GM19328 (cell line): ENCODE data around the gene GTPBP6.
"Not testable (repeated sequence)": the region's sequence is repeated elsewhere in the genome, so short reads cannot be mapped to it uniquely, and the experiment has no call there.

Experiments used
- ATAC-seq: cut with Tn5 transposase; IDR thresholded peaks from one replicate; pipeline ENCODE4 v1.9.1; 2021; ENCODE audit warnings: mild to moderate bottlenecking, moderate library complexity; ENCODE audit not compliant: unreplicated experiment

The GTPBP6 gene

DNA sequence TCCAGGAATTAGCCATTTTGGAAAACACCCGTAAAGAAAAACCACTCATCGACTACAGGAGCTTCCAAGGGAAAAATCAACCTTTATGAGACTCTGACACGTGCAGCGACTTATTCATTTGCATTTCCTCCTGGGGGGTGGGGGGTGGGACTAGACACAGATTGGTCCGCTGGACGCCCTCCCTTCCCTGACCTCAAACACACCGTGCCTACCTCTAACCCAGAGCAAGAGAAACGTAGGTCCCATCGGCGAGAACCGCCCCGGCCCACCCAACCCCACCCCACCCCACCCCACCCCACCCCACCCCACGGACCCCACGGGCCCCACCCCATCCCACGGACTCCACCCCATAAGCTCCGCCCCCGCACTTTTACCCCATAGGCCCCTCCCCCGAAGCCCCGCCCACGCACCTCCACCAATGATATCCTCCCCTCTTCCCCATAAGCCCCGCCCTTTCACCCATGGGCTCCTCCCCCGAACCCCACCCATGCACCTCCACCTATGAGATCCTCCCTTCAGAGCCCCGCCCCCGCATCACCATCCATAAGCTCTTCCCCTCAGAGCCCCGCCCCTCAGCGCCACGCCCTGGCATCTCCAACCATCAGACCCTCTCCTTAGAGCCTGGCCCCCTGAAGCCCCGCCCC lies 1.1 kb downstream of the GTPBP6 start:
- ATAC-seq, result no peak

DNA sequence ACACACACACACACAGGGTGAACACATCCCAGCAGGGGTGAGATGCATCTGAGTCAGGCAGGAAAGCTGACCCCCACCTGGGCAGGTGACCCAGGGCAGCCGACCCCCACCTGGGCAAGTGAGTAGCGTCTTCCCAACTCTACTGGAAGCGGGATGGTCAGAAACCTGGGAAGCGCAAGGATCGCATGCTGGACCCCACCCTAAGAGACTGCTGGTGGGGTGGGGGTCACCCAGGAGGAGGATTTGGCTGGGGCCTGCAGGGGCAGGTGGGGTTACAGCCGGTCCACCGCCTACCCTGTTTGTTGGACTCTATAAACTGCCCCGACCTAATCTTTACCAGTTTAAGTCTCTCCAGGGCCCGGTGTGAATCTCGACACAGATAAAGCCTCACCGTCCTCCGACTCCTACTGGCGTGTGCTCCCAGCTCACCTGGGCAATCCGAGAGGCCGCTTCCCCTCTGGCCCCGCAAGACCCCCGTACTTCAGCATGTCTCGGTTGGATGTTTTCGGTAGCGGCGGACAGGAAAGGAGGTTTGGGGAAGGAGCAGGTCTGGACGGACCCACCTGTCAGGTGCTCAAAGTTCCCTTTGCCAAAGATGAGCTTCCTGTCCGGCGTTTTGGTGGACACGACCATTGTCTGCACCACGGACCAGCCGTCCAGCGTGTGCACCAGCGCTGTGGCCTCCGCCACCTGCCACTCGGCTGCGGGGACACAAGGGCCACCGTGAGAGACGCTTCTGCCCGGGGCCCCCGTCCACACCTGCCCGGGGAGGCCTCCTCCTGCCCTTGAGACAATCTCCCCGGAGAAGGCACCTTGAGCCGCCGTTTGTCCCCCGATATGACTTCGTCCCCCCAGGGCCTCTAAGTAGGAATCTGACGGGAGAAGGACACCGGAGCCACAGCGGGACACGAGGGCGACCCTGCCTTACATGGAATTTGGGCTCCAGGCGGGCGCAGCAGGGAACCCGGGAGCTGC lies 2.0 kb downstream of the GTPBP6 start:
- no peak for ATAC-seq

DNA sequence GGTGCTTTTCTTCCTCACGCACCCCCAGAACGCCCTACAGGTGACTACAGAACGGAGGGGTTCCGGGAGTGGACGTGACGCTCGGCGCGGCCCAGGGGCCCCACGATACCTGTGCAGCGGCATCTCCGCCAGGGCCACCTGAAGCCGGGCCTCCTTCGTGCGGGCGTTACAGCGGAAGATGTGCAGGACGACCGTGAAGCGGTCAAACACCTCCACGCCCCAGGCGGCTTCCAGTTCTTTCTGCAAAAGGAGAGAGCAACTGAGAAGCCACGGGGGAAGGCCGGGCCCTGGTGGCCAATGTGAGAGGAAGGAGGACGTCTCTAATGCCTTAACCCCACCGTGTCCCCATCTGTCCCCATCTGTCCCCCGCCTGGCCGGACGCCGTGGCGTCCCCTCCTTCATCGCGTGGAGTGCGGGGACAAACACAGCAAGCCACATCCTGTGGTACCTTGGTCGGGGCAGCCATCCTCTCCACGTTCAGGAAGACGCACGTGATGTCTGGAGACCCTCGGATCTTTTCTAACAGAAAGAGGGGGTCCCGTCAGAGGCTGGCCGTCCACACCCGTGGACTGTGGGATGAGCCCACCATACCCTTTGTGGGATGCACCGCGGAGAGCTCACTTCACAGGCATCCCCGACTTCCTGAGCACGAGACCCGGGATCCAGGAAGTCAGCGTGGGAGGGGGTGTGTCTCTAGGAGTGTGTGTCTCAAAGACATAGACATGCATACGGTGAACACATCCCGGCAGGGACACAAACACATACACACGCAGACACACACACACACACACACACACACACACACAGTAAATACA lies 3.6 kb downstream of the GTPBP6 start:
- ATAC-seq, result no peak

DNA sequence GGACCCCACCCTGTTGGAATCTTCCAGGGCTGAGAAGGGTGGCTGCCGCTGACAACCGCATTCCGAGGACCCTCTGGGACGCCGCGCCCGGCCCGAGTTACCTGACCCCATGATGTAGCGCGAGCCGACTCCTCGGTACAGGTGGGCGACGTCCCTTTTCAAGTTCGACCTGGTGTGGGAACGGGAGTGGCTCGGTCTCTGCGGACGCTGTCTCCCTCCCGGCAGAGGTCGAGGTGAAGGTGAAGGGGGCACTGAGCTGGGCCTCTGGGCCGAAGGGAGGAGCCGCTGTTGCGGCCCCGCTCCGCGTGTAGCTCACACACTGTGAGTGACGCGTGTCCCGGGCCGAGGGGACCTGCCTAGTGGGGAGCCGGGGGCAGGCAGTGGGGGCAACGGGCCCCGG lies 4.5 kb downstream of the GTPBP6 start:
- no peak for ATAC-seq

DNA sequence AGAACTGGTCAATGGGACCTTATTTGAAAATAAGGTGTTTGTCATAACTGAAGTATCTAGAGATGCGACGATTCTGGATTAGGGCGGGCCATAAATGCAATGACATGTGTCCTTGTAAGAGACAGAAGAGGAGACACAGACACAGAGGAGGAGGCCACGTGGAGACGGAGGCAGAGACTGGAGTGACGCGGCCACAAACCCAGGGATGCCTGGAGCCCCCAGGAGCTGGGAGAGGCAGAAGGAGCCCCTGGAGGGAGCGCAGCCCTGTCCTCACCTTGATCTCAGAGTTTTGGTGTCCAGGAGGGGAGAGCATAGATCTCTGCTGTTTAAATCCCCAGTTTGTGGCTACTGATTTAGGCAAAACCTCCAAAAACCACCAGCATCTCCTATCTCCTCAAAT lies 5.0 kb downstream of the GTPBP6 start:
- no peak for ATAC-seq

DNA sequence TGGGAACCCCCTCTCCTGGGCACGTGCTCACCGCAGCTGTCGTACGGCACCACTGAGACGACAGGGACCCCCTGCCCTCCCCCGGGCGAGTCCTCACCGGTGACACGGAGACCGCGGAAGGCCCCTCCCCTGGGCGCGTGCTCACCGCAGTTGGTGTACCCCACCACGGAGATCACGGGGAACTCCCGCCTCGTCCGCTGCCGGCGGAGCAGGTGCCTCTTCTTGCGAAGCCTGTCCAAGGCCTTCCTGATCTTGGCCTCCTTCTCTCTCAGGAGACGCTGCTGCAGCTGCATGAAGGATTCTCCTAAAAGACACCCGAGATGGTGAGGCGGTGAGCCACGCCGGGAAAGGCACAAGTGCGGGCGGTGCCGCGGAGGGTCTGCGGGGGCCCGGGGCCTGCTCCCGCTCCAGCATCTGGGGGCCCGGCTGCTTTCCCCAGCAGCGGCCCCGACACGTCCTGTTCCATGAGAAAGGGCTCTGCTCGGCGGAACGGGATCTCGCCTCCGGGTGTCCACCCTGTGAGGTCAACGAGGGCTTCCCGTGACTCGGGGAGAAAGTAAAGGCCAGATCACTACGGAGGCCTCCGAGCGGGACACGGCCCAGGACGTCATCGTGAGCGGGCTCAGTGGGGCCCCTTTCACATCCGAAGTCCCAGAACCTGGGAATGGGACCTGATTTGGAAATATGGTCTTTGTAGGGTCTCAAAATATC lies 5.8 kb downstream of the GTPBP6 start:
- ATAC-seq, result no peak

DNA sequence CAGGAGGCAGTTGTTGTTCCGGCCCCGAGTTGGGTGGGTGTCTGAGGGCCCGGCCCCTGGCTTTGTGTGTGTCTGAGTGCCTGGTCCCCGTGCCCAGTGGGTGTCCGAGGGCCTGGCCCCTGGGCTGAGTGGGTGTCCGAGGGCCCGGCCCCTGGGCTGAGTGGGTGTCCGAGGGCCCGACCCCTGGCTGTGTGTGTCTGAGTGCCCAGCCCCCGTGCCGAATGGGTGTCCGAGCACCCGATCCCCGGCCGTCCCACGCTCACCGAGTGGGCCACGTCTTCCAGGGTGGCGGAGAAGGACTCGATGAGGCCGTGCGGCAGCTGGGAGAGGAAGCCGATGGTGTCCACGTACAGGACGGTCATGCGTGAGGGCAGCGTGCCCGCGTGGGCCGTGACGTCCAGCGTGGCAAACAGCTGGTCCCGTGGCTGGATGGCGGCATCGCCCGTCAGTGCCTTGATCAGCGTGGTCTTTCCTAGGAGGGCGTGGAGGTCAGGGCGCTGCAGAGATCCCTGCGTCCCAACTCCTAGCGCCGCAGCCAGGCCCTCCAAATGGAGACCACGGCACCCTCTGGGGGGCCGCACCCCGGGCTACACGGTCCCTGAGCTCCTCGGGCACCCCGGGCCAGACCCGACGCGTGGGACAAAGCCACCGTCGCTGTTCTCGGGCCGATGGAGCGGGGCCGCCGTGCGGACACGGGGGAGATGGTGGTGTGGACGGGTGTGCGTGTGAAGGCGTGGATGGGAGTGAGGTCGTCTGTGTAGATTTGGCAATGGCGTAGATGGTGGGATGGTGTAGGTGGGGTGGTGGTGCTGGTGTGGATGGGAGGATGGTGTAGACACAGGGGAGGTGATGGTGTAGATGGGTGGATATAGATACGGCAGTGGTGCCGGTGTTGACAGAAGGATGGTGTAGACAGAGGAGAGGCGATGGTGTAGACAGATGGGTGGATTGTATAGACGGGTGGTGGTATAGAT lies 7.2 kb downstream of the GTPBP6 start:
- ATAC-seq, result no peak

DNA sequence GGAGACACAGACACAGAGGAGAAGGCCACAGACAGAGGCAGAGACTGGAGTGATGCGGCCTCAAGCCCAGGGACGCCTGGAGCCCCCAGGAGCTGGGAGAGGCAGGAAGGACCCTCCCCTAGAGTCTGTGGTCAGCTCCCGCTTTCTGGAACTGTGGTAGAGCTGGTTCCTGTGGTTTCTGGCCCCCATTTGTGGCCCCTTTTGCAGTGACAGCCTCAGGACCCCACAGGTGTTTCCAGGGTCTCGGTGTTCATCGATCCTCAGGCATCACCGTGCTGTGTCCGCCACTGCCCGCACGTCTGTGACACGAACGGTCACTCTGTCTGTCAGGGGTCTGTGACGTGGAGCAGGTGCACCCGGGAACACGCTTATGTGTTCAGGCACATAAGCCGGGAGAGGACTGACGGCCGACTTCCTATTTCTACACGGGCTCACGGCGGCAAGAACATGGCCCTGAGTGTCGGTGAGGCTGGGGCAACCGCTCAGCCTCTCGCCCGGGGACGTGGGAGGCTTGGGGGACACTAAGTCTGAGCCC lies 7.9 kb downstream of the GTPBP6 start:
- no peak for ATAC-seq

DNA sequence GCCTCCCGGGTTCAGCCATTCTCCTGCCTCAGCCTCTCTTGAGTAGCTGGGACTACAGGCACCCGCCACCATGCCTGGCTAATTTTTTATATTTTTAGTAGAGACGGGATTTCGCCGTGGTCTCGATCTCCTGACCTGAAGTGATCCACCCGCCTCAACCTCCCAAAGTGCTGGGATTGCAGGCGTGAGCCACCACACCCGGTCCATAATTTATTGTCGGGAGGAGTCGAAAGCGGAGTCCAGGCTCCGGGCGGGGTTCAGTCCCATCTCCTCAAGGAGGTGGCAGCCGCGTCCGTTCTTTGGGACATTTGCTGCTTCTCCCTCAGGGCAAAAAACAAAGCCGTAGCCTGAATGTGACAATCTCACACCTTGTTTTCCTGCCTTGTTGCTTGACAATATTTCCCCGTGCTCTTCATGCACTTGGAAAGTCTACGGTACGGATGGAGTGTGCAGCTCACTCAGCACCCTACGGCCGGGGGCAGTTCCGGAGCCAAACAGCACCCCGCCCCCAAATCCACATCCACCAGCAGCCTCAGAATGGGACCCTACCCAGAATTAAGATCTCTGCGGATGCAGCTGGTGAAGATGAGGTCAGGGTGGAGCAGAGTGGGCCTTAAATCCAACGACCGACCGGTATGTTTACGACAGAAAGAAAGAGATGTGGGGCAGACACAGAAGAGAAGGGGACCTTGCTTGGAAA lies 9.6 kb downstream of the GTPBP6 start:
- no peak for ATAC-seq

DNA sequence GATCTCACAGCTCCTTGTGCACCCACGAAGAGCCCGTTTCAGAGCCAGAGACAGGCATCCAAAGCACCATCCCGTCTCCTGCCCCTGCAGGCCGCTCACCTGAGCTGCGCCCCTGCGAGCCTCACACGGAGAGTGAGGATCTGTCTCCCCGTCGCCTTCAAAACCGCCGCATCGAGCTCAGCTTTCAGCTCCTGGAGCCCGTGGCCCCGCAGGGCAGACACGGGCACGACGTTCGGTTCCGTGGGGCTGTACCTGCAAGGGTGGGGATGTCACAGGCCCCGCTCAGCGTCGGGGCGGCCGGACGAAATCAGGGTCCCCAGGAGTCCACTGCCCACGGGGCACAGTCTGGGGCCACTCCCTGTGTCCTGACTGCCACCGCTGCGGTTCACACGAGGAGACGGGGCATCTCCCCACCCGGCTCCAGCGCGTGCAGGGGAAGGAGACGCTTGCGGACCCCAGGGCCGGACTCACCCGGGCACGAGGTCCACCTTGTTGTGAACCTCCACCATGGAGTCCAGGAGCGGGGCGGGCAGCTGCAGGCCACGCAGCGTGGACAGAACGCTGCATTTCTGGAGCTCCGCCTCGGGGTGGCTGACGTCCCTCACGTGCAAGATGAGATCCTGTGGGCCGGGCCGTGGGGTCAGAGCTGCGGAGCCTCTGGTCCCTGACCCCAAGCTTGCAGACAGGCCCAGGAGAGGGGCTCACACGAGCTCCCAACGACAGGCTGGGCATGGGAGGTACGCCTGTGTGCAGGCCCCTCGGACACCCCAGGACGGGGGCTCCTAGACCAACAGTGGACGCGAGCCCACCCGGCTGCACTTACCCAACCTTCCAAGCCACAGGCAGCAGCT lies 11.1 kb downstream of the GTPBP6 start:
- no peak for ATAC-seq

DNA sequence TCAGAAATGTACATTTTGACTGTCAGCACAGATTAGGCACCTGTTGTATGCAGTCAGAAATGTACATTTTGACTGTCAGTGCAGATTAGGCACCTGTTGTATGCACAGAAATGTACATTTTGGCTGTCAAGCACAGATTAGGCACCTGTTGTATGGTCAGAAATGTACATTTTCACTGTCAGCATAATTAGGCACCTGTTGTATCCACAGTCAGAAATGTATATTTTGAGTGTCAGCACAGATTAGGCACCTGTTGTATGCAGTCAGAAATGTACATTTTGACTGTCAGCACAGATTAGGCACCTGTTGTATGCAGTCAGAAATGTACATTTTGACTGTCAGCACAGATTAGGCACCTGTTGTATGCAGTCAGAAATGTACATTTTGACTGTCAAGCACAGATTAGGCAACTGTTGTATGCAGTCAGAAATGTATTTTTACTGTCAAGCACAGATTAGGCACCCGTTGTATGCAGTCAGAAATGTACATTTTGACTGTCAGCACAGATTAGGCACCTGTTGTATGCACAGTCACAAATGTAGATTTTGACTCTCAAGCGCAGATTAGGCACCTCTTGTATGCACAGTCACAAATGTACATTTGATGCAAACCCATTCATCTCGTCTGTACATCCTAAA lies 11.9 kb downstream of the GTPBP6 start:
- not testable (repeated sequence) for ATAC-seq

DNA sequence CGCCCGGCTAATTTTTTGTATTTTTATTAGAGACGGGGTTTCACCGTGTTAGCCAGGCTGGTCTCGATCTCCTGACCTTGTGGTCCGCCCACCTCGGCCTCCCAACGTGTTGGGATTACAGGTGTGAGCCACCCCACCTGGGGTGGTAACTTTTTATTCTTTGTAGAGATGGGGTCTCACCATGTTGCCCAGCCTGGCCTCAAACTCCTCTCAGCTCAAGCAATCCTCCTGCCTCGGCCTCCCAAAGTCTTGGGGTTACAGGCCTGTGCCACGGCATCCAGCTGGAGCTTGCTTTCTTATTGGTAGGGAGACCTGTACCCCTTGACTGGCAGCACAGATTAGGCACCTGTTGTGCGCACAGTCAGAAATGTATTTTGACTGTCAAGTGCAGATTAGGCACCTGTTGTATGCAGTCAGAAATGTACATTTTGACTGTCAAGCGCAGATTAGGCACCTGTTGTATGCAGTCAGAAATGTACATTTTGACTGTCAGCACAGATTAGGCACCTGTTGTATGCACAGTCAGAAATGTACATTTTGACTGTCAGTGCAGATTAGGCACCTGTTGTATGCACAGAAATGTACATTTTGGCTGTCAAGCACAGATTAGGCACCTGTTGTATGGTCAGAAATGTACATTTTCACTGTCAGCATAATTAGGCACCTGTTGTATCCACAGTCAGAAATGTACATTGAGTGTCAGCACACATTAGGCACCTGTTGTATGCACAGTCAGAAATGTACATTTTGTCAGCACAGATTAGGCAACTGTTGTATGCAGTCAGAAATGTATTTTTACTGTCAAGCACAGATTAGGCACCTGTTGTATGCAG lies 12.6 kb downstream of the GTPBP6 start:
- not testable (repeated sequence) for ATAC-seq

DNA sequence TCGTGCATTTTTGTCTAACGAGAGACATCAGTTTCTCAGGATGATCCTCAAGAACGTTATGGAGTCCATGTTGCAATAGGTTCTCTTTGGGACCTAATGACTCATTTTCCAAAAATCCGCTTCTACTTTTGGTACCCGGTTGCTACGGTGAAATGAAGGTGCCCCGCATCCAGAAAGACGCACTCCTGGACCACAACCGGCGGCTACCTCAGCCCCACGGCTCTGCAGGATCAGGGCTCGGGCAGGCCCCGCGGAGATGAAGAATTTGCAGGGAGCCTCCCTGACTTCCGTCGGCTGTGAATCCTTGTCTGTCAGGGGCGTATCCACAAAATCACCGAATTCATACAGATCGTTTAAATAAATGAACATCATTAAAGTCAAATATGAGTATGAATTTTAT lies 15.6 kb downstream of the GTPBP6 start:
- ATAC-seq, result no peak

DNA sequence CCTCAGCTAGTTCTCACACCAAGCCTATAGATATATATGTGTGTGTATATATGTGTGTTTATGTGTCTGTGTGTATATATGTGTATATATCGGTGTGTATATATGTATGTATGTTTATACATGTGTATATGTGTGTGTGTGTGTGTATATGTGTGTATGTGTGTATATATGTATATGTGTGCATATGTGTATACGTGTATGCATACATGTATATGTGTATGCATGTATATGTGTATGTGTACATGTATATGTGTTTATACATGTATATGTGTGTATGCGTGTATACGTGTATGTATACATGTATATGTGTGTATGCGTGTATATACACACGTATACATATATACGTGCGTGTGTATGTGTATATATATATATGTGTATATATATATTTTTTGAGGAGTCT lies 18.3 kb downstream of the GTPBP6 start:
- ATAC-seq, result no peak

DNA sequence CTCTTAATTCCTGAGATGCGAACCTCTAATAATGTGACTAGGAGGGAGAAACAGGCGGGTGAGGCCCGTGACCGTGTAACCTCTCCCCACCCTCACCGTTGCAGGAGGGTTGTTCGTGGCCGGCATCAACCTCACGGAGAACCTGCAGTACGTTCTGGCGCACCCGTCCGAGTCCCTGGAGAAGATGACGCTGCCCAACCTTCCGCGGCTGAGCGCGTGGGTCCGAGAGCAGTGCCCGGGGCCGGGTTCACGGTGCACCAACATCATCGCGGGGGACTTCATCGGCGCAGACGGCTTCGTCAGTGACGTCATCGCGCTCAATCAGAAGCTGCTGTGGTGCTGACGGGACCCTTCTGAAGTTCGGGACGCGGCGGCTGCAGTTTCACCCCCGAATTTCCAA lies 19.6 kb downstream of the GTPBP6 start:
- no peak for ATAC-seq

DNA sequence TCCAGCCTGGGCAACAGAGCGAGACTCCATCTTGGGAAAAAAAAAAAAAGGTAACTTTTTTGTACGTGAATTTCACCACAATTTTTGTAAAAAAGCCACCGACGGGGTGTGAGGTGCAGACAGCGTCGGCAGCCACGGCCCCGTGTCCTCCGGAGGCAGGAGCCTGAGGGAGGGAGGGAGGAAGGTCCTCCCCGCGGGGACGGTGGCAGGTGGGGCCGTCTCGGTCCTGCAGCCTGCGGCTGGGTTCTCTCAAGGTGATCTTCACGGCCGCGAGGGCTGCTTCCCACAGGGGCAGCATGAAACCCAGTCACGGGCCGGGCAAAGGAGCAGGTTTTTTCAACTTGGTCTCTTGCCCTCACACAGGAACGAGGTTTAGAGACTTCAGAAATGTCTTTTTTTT lies 23.5 kb downstream of the GTPBP6 start:
- ATAC-seq, result no peak
